Measurements from ENCODE around the gene PTPRCAP. TPM values are rescaled to one million over a fixed set of nuclear protein-coding genes. Genes with fewer than 3 reads are reported as not detected.

PTPRCAP gene
- total and polyA plus RNA-seq, 10 of the 15 experiments (the other 5 are each of a cell fraction or from before 2014, with no cell fraction given): 4.7 to 266 (median 125) TPM

DNA sequence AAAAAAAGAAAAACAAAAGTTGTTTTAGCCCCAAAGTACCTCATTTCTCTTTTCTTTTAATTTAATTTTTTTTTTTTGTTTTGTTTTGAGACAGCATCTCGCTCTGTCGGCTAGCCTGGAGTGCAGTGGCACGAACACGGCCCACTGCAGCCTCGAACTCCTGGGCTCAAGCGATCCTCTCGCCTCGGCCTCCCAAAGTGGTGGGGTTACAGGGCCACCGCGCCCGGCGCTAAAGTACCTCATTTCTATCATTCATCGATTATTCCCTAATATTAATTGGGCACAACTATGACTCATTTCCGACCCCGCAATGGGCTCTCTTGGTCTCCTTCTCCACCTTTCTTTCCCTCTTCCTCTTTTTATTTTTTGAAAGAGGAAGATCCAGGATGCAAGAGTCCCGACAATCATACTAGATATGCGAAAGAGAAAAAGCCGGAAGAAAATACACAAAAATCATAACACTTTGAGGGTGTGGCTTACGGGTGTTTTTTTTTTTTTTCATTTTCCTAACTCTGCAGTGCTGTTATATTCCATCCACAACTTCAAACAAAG lies 44.9 kb upstream of the PTPRCAP start (continued):
- TF ChIP-seq, protein P1, sequence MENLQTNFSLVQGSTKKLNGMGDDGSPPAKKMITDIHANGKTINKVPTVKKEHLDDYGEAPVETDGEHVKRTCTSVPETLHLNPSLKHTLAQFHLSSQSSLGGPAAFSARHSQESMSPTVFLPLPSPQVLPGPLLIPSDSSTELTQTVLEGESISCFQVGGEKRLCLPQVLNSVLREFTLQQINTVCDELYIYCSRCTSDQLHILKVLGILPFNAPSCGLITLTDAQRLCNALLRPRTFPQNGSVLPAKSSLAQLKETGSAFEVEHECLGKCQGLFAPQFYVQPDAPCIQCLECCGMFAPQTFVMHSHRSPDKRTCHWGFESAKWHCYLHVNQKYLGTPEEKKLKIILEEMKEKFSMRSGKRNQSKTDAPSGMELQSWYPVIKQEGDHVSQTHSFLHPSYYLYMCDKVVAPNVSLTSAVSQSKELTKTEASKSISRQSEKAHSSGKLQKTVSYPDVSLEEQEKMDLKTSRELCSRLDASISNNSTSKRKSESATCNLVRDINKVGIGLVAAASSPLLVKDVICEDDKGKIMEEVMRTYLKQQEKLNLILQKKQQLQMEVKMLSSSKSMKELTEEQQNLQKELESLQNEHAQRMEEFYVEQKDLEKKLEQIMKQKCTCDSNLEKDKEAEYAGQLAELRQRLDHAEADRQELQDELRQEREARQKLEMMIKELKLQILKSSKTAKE (IDR thresholded peaks at IDR 0.05; ENCODE audit: low read depth, poor library complexity, severe bottlenecking): peak; percentile 39
- peak; percentile 50; the same call in 1 of the 2 replicates for TF ChIP-seq EED (IDR thresholded peaks at IDR 0.05; ENCODE audit: low read depth)
- TF ChIP-seq BMI1 (IDR thresholded peaks at IDR 0.05; ENCODE audit: borderline replicate concordance): no peak
- TF ChIP-seq IKZF2 (IDR thresholded peaks at IDR 0.05): peak; percentile 59 to 83
- peak; percentile 92 for TF ChIP-seq ZNF384 (IDR thresholded peaks at IDR 0.05; ENCODE audit: borderline replicate concordance, low read depth, low read length)
- TF ChIP-seq CUX1 (IDR thresholded peaks at IDR 0.05; ENCODE audit: insufficient replicate concordance, low read depth, low read length): peak; percentile 24
- TF ChIP-seq IRF5 (IDR thresholded peaks at IDR 0.05; ENCODE audit: borderline replicate concordance): no peak
- no peak for TF ChIP-seq SIX5 (IDR thresholded peaks at IDR 0.05; ENCODE audit: low read depth, low read length, severe bottlenecking)
- TF ChIP-seq IKZF1 (conservative IDR thresholded peaks at IDR 0.05): peak; percentile 21
- no peak for TF ChIP-seq PAX5 (IDR thresholded peaks at IDR 0.05; ENCODE audit: borderline replicate concordance, low read depth, low read length)
- TF ChIP-seq RCOR1 (conservative IDR thresholded peaks at IDR 0.05; ENCODE audit: low read depth, low read length): no peak
- TF ChIP-seq, protein P2, sequence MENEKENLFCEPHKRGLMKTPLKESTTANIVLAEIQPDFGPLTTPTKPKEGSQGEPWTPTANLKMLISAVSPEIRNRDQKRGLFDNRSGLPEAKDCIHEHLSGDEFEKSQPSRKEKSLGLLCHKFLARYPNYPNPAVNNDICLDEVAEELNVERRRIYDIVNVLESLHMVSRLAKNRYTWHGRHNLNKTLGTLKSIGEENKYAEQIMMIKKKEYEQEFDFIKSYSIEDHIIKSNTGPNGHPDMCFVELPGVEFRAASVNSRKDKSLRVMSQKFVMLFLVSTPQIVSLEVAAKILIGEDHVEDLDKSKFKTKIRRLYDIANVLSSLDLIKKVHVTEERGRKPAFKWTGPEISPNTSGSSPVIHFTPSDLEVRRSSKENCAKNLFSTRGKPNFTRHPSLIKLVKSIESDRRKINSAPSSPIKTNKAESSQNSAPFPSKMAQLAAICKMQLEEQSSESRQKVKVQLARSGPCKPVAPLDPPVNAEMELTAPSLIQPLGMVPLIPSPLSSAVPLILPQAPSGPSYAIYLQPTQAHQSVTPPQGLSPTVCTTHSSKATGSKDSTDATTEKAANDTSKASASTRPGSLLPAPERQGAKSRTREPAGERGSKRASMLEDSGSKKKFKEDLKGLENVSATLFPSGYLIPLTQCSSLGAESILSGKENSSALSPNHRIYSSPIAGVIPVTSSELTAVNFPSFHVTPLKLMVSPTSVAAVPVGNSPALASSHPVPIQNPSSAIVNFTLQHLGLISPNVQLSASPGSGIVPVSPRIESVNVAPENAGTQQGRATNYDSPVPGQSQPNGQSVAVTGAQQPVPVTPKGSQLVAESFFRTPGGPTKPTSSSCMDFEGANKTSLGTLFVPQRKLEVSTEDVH (IDR thresholded peaks at IDR 0.05; ENCODE audit: low read depth, partially characterized antibody): no peak
- 0 out of 2 replicates have a peak, but pooled peaks have one; percentile 24 for TF ChIP-seq MLLT1 (IDR thresholded peaks at IDR 0.05)
- peak; percentile 53 for TF ChIP-seq MTA2 (IDR thresholded peaks at IDR 0.05; ENCODE audit: low read depth)
- no peak for TF ChIP-seq EZH2 (IDR thresholded peaks at IDR 0.05; ENCODE audit: borderline replicate concordance, control insufficient read depth, low read depth, low read length)
- TF ChIP-seq, protein P3, sequence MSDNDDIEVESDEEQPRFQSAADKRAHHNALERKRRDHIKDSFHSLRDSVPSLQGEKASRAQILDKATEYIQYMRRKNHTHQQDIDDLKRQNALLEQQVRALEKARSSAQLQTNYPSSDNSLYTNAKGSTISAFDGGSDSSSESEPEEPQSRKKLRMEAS (IDR thresholded peaks at IDR 0.05; ENCODE audit: low read depth, low read length): no peak

Measured in GM12878 (cell line).